ENCODE results near the gene PLEKHS1.
A peak's percentile ranks its signal among the peaks of the same experiment; 100 is the strongest.

Gene PLEKHS1

DNA sequence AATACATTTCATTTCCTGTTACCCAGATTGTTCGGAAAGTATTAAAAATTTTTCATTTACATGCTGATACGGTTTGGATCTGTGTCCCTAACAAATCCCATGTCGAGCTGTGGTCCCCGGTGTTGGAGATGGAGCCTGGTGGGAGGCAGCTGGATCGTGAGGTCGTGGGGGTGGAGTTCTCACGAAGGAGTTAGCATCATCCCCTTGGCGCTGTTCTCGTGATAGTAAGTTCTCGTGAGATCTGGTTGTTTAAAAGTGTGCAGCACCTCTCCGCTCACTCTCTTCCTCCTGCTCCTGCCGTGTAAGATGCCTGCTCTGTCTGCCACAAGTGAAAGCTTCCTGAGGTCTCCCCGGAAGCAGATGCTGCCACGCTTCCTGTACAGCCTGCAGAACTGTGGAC is 30.9 kb downstream of the PLEKHS1 start:
- TF ChIP-seq, protein P1, sequence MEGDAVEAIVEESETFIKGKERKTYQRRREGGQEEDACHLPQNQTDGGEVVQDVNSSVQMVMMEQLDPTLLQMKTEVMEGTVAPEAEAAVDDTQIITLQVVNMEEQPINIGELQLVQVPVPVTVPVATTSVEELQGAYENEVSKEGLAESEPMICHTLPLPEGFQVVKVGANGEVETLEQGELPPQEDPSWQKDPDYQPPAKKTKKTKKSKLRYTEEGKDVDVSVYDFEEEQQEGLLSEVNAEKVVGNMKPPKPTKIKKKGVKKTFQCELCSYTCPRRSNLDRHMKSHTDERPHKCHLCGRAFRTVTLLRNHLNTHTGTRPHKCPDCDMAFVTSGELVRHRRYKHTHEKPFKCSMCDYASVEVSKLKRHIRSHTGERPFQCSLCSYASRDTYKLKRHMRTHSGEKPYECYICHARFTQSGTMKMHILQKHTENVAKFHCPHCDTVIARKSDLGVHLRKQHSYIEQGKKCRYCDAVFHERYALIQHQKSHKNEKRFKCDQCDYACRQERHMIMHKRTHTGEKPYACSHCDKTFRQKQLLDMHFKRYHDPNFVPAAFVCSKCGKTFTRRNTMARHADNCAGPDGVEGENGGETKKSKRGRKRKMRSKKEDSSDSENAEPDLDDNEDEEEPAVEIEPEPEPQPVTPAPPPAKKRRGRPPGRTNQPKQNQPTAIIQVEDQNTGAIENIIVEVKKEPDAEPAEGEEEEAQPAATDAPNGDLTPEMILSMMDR (IDR thresholded peaks at IDR 0.05; ENCODE audit: control insufficient read depth, extremely low read depth, insufficient read depth): no peak
- H3K4me3 ChIP-seq (ENCODE audit: low read depth, low read length): no peak overlapping the region
- DNase-seq (ENCODE audit: low read depth): no peak

DNA sequence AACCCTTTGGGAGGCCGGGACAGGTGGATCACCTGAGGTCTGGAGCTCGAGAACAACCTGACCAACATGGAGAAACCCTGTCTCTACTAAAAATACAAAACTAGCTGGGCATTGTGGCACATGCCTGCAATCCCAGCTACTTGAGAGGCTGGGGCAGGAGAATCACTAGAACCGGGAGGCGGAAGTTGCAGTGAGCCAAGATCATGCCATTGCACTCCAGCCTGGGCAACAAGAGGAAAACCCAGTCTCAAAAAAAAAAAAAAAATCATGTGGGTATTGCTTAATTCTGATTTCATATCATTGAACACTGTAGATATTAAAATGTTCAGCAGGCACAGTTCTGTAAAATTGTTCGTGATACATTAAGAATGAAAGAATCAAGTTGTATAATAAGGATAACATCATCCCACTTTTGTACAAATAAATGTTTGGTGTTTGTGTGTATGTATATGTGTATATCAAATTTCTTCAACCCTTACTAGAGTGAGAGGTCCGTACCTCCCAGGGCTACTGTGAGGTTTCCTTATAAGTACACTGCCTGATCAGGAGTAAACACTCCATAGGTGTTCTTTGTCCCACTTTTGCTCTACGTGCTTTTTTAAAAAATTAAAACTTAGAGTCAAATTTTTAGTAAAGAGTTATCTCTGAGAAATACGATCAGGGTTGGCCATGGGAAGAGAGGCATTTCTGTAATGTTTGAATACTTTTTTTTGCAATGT is 31.7 kb downstream of the PLEKHS1 start:
- TF ChIP-seq, protein P1 (IDR thresholded peaks at IDR 0.05; ENCODE audit: control insufficient read depth, extremely low read depth, insufficient read depth): no peak
- DNase-seq (ENCODE audit: low read depth): no peak
- no peak overlapping the region for H3K4me3 ChIP-seq (ENCODE audit: low read depth, low read length)

DNA sequence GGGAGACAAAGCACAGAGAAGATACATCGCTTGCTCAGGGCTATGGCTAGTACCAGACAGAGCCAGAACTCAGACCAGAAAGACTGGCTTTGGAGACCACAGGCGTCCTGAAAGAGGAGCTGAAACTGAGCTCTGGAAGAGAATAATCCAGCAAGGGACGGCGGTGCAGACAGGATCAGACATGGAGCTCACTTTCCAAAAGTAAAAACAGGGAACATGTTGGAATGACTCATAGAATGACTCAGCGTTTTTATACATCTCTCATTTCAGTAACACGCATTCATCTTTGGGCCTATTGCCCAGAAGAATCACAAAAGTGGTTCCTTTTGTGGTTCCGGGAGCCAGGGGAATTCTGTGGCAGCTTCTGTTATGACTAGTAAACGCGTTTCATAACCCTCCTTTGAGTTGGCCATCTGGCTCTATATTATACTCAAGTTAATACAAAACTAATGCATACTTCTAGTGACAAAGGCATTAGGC is 37.2 kb downstream of the PLEKHS1 start:
- DNase-seq (ENCODE audit: low read depth): peak; percentile 13
- no peak overlapping the region for H3K4me3 ChIP-seq (ENCODE audit: low read depth, low read length)
- TF ChIP-seq, protein P1 (IDR thresholded peaks at IDR 0.05; ENCODE audit: control insufficient read depth, extremely low read depth, insufficient read depth): no peak

DNA sequence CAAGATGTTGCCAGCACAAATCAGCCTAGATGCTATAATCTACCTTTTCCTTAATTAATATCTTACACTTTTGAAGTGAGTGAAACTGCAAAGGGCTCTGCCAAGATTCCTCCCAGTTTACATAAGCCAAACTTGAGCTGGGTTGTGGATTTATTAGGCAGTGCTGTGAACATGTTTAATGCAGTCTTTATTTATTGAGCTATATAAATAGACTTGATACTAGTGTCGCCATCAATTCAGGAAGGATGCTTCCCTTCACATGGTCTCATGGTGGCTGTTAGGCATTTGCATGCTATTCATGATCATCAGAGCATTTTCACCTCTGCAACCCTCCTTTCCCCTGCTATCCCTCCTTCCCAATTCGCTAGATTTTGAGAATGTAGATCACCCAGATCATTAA is 40.2 kb downstream of the PLEKHS1 start:
- DNase-seq (ENCODE audit: low read depth): peak; percentile 43
- TF ChIP-seq, protein P1 (IDR thresholded peaks at IDR 0.05; ENCODE audit: control insufficient read depth, extremely low read depth, insufficient read depth): no peak
- no peak overlapping the region for H3K4me3 ChIP-seq (ENCODE audit: low read depth, low read length)

DNA sequence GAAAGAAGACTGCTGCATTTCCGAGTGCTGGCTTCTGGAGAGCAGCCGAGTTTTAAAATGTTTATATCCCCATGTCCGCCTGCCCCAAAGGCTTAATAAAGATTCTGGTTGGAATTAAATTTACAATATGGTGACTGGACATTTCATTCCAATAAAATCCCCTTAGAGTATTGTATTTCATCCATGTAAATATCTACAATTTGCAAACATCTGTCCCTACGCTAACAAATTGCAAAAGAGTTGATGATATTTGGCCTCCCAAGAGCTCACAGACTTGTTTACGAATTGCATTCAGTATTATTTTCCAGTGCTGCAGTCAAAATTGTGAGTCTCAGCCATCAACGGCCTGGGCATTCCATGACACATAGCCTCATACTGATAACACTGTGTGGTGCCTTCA is 50.1 kb downstream of the PLEKHS1 start:
- no peak overlapping the region for H3K4me3 ChIP-seq (ENCODE audit: low read depth, low read length)
- no peak for DNase-seq (ENCODE audit: low read depth)
- TF ChIP-seq, protein P1 (IDR thresholded peaks at IDR 0.05; ENCODE audit: control insufficient read depth, extremely low read depth, insufficient read depth): no peak

DNA sequence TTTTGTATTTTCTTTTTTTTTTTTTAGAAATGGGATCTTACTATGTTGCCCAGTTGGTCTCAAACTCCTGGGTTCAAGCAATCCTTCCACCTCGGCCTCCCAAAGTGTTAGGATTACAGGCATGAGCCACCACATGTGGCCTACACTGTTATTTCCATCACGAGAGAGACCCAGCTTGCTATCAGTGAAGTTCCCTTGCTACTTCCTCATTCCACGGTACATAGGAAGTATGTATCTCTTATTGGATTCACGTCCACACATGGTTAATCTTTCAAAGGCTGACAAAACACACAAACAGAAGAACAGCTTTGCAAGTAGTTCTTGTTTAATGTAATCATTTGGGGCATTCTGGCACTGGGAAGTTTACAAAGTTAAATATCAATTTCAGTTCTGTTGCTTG is 51.5 kb downstream of the PLEKHS1 start:
- no peak for DNase-seq (ENCODE audit: low read depth)
- TF ChIP-seq, protein P1 (IDR thresholded peaks at IDR 0.05; ENCODE audit: control insufficient read depth, extremely low read depth, insufficient read depth): no peak
- no peak overlapping the region for H3K4me3 ChIP-seq (ENCODE audit: low read depth, low read length)

DNA sequence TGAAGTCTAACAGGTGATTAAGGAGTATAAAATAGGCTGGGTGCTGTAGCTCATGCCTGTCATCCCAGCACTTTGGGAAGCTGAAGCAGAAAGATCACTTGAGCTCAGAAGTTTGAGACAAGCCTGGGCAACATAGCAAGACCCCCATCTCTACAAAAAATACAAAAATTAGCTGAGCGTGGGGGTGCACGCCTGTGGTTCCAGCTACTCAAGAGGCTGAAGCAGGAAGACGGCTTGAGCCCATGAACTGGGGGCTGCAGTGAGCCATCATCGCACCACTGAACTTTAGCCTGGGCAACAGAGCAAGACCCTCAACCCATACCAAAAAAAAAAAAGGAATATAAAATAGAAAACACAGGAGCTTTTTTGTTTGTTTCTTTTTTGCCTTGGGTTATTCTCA is 55.0 kb downstream of the PLEKHS1 start:
- no peak overlapping the region for H3K4me3 ChIP-seq (ENCODE audit: low read depth, low read length)
- TF ChIP-seq, protein P1 (IDR thresholded peaks at IDR 0.05; ENCODE audit: control insufficient read depth, extremely low read depth, insufficient read depth): no peak
- no peak for DNase-seq (ENCODE audit: low read depth)
